GM19452 (cell line): ENCODE results near the gene ZNF100.
"Not testable (repeated sequence)": the region's sequence is repeated elsewhere in the genome, so short reads cannot be mapped to it uniquely, and the experiment has no call there.

Experiments
- ATAC-seq: cut with Tn5 transposase; IDR thresholded peaks from one replicate; pipeline ENCODE4 v1.9.1; 2021; ENCODE audit not compliant: unreplicated experiment

Gene ZNF100

DNA sequence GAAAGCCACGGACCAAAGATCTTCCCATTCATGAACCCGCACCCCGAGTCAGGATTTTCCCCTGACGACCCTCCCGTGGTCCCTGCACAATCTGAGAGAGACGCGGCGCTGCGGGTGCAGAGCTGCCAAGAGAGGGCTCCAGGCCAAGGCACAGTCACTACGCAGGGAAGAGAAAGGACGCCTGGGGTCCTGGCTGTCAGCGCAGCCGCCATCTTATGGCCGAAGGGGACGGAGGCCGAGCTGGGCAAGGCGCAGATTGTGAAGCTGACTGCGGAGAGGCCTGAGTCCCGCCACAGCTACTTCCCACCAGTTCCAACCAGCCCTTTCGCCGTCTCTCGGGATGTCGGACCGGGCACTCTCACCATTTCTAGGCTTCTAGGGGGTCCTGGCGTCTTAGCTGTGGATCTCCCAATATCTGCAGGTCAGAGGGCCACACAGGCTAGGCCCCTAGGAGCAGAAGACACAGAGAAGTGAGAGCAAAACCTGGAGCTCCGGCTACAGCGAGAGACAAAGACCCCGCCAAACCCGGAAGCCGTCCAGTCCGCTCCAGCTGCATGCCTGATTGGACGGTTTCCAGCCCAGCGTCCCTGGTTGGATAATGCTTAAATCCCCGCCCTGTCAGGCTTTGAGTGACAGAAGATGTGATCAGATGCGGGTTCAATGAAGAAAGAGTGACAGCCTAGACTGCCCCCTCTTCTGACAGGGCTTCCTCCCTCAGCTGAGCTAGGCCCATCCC, at the start of gene ZNF100:
Gene ZNF100 (minus strand): TSS at position 515 of the 736 bp plus-strand sequence. CDS start 150 bp downstream, at position 365.
- ATAC-seq: peak; percentile 98

DNA sequence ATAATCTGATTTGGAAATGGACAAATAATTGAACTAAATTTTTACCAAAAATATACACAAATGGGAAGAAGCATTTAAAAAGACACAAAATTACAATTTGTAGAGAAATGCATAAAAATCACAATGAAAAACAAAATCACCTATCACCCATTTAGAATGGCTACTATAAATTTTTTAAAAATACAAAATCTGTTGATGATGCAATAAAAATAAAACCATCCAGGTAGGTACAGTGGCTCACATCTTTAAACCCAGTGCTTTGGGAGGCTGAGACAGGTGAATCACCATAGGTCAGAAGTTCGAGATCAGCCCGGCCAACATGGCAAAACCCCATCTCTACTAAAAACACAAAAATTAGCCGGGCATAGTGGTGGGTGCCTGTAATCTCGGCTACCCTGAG, 45.1 kb upstream of the ZNF100 start:
- no peak for ATAC-seq

DNA sequence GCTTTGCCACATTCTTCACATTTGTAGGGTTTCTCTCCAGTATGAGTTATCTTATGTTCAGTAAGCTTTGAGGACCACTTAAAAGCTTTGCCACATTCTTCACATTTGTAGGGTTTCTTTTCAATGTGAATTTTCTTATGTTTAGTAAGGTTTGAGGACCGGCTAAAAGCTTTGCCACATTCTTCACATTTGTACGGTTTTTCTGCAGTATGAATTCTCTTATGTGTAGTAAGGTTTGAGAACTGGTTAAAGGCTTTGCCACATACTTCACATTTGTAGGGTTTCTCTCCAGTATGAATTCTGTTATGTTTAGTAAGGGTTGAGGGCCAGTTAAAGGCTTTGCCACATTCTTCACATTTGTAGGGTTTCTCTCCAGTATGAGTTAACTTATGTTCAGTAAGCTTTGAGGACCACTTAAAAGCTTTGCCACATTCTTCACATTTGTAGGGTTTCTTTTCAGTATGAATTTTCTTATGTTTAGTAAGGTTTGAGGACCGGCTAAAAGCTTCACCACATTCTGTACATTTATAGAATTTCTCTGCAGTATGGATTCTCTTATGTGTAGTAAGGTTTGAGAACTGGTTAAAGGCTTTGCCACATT, 41.1 kb upstream of the ZNF100 start:
- ATAC-seq: not testable (repeated sequence)

DNA sequence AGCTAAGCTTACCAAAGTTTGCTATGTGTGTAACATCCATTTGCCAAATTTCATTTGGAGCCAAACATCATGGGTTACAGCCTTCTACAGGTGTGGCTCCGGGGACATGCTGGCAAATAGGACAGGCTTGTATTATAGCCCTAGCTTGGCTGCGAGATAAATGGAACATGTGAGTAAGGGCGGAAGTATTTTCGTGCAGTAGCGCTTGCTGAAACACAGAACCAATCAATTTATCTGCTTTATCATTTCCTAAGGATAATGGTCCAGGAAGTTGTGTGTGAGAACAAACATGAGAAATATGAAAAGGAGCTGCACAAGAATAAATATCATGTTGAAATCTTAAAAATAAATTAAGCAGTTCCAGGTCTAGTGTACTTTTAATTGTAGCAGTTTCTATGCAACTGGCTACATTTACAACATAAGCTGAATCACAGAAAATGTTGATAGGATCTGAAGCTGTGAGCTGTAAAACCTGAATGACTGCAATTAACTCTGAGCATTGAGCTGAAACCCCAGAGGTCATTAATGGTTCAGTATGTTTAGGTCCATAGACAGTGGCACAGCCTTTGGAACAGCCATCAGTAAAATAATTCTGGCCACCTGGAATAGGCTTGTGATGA, 22.2 kb upstream of the ZNF100 start:
- ATAC-seq: no peak

DNA sequence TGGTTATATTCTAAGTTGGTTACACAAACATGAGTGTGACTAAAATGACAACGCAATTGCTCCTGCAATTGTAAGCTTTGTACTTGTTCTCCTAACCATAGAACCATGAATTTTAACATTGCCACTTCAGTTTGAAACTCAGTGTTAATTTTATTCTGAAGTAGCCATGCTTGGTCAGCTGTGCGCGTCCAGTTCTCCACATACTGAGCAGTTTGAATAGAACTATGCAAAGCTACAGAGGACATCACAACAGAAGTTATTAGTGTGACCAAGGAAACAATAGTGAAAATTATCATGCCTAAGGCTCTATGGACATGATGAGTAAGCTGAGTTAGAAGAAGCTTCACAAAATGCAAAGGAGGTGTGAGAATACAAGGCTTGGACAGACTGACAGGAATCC, 19.6 kb upstream of the ZNF100 start:
- ATAC-seq: no peak

DNA sequence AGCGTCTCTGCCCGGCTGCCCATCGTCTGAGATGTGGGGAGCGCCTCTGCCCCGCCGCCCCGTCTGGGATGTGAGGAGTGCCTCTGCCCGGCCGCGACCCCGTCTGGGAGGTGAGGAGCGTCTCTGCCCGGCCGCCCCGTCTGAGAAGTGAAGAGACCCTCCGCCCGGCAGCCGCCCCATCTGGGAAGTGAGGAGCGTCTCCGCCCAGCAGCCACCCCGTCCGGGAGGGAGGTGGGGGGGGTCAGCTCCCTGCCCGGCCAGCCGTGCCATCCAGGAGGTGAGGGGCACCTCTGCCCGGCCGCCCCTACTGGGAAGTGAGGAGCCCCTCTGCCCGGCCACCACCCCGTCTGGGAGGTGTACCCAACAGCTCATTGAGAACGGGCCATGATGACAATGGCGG, 8.4 kb upstream of the ZNF100 start:
- not testable (repeated sequence) for ATAC-seq

DNA sequence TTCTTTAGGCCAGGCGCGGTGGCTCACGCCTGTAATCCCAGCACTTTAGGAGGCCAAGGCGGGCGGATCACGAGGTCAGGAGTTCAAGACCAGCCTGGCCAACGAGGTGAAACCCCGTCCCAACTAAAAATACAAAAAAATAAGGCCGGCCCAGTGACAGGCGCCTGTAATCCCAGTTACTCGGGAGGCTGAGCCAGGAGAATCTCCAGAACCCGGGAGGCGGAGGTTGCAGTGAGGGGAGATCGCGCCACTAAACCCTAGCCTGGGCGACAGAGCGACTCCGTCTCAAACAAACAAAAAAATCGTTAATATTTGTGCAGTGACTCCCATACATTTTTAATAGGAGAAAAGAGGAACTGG, 694 bp downstream of the ZNF100 start:
- not testable (repeated sequence) for ATAC-seq

DNA sequence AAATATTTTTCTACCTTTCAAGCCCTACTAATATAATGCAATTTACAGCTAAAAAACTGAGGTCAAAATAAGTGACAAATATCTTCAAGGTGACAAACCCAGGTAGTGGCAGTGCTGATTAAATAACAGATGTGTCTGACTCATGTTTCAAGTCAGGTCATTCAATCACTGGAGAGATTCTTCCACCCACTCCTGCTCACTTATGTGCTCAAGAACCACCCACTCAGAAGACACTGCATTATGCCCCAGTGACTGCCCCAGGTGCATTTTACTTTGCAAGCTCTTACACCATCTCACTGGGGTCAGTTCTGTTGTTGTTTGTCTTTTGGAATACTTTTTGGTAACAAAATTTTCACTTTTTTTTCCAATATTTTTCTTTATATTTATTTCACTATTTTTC, 2.2 kb downstream of the ZNF100 start:
- no peak for ATAC-seq

DNA sequence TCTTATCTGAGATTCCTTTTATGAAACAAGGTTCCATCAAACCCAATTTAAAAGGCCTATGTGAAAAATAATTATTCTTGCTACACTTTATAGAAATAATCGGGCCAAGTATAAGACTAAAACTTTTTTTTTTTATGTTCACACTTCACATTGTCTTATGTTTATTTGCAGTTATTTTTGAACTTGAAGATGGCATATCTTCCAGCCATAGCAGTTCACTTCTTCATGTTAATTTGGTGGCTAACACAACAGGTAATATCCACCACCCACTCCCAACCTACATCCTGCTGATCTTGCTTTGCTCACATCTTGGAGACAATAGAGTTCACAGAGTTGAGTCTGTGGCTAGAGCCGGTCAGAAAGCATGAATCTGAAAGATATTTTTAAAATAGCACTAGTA, 5.8 kb downstream of the ZNF100 start:
- ATAC-seq: not testable (repeated sequence)

DNA sequence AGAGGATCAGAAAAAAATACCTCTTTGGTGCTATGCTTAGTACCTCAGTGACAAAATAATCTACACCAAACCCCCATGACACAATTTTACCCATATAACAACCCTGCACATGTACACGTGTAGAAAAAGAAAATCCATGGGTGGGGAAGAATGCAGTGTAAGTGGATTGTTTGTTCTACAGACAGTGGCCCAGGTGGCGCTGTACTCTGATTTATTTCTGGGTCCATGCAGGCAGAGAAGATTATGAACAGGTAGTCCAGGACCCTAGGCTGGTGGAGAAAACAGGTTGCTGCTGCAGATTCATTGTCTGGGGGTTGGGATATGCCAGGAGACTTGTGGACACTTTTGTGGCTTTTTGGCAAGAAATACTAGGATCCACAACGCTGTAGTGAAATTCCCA, 9.1 kb downstream of the ZNF100 start:
- no peak for ATAC-seq

DNA sequence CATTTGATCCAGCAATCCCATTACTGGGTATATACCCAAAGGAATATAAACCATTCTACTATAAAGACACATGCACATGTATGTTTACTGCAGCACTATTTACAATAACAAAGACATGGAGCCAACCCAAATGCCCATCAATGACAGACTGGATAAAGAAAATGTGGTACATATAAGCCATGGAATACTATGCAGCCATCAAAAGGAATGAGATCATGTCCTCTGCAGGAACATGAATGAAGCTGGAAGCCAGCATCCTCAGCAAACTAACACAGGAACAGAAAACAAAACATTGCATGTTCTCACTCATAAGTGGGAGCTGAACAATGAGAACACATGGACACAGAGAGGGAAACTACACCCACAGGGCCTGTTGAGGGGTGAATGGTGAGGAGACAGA, 11.8 kb downstream of the ZNF100 start:
- not testable (repeated sequence) for ATAC-seq

DNA sequence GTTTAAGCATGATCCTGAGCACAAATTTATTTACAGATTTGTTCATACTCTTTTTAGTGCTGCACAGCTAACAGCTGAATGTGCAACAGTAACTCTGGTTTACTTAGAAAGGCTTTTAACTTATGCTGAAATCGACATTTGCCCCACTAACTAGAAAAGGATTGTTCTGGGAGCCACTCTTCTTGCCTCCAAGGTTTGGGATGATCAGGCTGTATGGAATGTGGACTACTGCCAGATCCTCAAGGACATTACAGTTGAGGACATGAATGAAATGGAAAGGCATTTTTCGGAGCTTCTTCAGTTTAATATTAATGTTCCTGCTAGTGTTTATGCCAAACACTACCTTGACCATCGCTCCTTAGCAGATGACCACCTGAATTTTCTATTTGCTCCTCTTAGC, 16.0 kb downstream of the ZNF100 start:
- ATAC-seq: no peak

DNA sequence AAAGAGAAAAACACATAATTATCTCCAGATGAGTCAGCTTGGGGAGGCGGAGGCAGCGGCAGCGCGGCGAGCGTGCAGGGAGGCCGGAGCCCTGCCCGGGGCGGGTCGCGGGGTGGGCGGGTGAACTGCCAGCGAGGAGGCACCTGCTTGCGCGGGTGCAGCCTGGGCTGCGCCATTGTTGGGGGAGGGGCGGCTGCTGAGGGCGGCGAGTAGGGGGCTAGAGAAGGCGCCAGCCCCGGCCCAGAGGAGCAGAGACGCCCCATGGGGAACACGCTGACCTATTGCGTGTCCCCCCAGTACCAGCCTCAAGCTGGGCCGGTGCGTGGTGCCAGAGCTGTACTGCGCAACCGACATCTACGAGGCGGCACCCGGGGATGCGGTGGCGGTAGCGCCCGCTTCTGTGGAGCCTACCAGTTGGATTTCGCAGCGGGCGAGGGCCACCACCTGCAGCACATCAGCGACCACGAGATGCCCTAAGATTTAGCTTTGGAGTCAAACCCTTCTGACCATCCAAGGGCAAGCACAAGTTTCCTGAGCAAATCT, 16.7 kb downstream of the ZNF100 start:
- no peak for ATAC-seq

DNA sequence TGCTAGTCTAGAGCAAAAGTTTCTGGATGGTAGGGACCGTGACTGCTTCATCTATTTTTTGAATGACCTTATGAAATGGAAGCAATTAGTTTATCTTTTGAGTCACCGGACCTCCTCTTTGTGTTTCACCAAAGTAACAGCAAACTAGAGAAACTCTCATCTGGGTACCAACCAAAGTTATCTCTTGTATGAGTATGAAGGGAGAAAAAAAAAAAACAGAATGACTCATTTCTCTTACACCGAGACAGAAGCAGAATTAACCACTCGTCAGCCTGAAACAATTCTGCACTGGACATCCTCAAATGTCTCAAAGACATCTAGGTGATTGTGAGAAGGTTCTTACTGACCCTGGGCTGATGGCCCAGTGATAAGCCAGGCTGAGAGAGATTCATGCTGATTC, 18.3 kb downstream of the ZNF100 start:
- ATAC-seq: no peak

DNA sequence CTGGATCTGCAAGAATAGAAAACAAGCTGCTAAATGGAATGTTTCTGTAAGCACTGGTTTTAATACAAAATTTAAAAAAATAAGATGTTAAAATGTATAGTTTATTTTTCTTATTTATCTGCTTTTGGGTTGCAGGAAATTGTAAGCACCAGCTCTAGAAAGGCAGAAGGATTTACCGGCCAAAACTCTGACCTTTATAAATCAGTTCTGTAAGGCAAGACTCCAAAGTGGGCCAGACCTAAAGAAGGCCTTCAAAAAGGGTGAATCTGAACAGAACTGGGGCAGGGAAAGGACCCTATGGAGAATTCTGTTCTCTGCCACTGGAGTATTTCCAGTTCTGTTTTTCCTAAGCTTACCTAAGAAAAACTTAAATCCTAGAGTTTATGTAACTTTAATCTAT, 19.3 kb downstream of the ZNF100 start:
- ATAC-seq: no peak

DNA sequence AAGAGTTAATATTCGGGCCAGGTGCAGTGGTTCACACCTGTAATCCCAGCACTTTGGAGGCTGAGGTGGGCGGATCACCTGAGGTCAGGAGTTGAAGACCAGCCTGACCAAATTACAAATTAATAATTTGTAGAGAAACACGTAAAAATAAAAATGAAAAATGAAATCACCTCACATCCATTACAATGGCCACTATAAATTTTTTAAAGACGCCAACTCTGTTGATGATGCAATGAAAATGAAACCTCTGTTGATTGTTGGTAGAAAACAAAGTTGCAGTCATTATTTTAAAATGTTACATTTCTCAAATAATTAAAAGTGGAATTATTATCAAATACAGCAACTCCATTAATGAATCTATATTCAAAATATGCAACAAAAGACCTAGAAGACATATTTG, 26.8 kb downstream of the ZNF100 start:
- no peak for ATAC-seq

DNA sequence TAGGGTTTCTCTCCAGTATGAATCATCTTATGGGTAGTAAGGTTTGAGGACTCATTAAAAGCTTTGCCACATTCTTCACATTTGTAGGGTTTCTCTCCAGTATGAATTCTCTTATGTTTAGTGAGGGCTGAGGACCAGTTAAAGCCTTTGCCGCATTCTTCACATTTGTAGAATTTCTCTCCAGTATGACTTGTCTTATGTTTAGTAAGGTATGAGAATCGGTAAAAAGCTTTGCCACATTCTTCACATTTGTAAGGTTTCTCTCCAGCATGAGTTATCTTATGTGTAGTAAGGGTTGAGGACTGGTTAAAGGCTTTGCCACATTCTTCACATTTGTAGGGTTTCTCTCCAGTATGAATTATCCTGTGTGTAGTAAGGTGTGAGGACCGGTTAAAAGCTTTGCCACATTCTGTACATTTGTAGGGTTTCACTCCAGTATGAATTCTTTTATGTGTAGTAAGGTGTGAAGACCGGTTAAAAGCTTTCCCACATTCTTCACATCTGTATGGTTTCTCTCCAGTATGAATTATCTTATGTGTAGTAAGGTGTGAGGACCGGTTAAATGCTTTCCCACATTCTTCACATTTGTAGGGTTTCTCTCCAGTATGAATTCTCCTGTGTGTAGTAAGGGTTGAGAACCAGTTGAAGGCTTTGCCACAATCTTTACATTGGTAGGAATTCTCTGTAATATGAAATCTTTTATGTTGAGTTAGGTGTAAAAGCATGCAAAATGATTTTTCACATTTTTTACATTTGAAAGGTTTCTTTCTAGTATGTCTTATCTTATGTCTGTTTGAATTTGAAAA, 40.2 kb downstream of the ZNF100 start:
- not testable (repeated sequence) for ATAC-seq

DNA sequence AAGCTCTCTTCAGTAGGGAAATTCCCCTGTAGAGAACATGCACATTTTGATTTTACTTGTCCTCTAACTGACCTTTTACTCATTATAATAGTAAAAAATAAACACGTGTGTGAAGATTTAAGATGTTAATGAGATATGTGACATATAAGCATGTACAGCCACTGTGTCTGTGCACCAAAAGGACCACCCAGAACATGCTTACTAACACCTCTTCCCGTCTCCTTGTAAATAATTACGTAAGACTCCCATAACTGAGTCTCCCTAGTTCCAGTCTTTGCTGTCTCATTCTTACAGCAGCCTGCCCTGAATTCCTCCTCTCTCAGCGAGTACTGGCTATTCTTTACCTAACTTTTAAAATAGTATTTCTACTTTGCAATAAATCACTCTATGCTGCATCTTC, 53.6 kb downstream of the ZNF100 start:
- no peak for ATAC-seq

DNA sequence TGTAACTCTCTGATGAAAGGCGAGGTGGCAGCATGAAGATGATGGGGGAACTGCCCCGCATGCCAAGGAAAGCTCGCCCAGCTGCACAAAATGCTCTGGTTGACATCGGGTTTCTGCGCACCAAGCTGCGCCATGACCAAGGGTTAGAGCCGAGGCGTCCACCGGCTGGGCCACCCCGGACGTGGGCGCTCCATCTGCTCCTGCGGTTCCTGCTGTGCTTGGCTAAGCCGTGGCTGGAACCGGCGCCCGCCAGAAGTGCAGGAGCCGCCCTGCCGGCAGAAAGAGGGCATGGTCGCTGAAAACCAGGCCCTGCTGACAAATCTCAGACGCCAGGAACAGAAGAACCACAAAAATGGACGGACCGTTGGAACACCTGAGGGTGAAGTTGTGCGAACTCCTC, 57.9 kb downstream of the ZNF100 start:
- ATAC-seq: no peak

DNA sequence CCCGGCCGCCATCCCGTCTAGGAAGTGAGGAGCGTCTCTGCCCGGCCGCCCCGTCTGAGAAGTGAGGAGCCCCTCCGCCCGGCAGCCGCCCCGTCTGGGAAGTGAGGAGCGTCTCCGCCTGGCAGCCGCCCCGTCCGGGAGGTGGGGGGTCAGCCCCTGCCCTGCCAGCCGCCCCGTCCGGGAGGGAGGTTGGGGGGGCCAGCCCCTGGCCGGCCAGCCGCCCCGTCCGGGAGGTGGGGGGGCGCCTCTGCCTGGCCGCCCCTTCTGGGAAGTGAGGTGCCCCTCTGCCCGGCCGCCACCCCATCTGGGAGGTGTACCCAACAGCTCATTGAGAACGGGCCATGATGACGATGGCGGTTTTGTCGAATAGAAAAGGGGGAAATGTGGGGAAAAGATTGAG, 59.5 kb downstream of the ZNF100 start:
- not testable (repeated sequence) for ATAC-seq

DNA sequence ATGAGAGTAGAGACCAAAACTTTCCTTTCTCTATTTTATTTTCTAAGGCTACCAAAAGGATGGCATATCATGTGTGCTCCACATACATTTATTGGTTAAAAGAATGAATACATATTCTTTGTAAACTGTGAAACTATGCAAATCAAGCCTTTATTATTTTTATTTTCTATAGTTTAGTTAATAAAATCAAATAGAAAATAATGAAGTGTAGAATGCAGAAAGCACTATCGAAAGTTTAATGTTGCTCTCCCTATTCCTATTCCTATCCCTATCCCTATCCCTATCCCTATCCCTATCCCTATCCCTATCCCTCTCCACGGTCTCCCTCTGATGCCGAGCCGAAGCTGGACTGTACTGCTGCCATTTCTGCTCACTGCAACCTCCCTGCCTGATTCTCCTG, 60.3 kb downstream of the ZNF100 start:
- no peak for ATAC-seq
